ENCODE measurements around the gene FIP1L1.

- TF ChIP-seq, protein P1, sequence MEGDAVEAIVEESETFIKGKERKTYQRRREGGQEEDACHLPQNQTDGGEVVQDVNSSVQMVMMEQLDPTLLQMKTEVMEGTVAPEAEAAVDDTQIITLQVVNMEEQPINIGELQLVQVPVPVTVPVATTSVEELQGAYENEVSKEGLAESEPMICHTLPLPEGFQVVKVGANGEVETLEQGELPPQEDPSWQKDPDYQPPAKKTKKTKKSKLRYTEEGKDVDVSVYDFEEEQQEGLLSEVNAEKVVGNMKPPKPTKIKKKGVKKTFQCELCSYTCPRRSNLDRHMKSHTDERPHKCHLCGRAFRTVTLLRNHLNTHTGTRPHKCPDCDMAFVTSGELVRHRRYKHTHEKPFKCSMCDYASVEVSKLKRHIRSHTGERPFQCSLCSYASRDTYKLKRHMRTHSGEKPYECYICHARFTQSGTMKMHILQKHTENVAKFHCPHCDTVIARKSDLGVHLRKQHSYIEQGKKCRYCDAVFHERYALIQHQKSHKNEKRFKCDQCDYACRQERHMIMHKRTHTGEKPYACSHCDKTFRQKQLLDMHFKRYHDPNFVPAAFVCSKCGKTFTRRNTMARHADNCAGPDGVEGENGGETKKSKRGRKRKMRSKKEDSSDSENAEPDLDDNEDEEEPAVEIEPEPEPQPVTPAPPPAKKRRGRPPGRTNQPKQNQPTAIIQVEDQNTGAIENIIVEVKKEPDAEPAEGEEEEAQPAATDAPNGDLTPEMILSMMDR (IDR thresholded peaks at IDR 0.05; ENCODE audit: insufficient read depth, low read depth, low read length), result no peak
- no peak for TF ChIP-seq EZH2 (IDR thresholded peaks at IDR 0.05; ENCODE audit: insufficient read depth, low read length)
Measured at GRCh38 chr4:53441564-53441963, 64.1 kb downstream of the FIP1L1 start.

All from astrocyte (in vitro differentiated cells and primary cell).